ENCODE measurements around the gene GALNT12. TPM values are rescaled to one million over a fixed set of nuclear protein-coding genes. Genes with fewer than 3 reads are reported as not detected.

GALNT12 gene
- polyA plus RNA-seq, 1 donor (not counting 4 experiments of a cell fraction or from before 2014, with no cell fraction given), result 1.8 TPM

DNA sequence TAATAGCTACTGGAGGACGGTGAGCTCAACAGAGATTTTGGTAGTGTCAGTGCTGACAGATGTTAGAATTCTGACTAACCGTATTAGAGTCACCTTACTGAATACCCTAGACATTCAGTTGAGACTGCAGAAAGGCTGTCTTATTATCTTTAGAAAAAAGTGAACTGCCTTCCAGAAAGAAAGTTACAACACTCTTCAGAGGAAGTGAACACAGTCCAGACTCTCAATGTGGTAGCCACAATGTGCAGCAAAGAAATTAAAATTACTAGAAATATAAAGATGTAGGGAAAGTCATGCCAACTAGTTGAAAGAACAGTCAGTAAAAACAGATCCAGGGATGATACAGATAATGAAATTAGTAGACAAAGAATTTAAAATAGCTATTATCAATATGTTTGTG lies 89.2 kb downstream of the GALNT12 start:
- no peak overlapping the region for H3K27ac ChIP-seq (ENCODE audit: control insufficient read depth, insufficient read depth, low read length)
- TF ChIP-seq EZH2 (IDR thresholded peaks at IDR 0.05; ENCODE audit: low read length), result no peak
- TF ChIP-seq, protein P1, sequence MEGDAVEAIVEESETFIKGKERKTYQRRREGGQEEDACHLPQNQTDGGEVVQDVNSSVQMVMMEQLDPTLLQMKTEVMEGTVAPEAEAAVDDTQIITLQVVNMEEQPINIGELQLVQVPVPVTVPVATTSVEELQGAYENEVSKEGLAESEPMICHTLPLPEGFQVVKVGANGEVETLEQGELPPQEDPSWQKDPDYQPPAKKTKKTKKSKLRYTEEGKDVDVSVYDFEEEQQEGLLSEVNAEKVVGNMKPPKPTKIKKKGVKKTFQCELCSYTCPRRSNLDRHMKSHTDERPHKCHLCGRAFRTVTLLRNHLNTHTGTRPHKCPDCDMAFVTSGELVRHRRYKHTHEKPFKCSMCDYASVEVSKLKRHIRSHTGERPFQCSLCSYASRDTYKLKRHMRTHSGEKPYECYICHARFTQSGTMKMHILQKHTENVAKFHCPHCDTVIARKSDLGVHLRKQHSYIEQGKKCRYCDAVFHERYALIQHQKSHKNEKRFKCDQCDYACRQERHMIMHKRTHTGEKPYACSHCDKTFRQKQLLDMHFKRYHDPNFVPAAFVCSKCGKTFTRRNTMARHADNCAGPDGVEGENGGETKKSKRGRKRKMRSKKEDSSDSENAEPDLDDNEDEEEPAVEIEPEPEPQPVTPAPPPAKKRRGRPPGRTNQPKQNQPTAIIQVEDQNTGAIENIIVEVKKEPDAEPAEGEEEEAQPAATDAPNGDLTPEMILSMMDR (optimal IDR thresholded peaks at IDR 0.05 in 1 of 3, IDR thresholded peaks at IDR 0.05 in 1 of 3, conservative IDR thresholded peaks at IDR 0.05 in 1 of 3; ENCODE audit: extremely low read depth in 1 of 3, insufficient read depth in 2 of 3, low read length in 3 of 3), result no peak
- no peaks in the 10 kb centered on the region for H3K79me2 ChIP-seq (ENCODE audit: control insufficient read depth, insufficient read depth, low read length)
- no peaks in the 10 kb centered on the region for H4K20me1 ChIP-seq (ENCODE audit: control insufficient read depth, extremely low read depth, insufficient read depth, low read length)
- H3K9me3 ChIP-seq (ENCODE audit: control insufficient read depth, low read depth, low read length), result no peaks in the 10 kb centered on the region
- H3K36me3 ChIP-seq (ENCODE audit: control insufficient read depth in 2 of 2, extremely low read depth in 1 of 2, insufficient read depth in 2 of 2, low read length in 2 of 2), result no peaks in the 10 kb centered on the region
- no peaks in the 10 kb centered on the region for H3K9me1 ChIP-seq (ENCODE audit: control insufficient read depth, extremely low read depth, insufficient read depth, low read length)
- no peak overlapping the region for H3K4me3 ChIP-seq (ENCODE audit: control insufficient read depth in 2 of 3, extremely low read depth in 1 of 3, insufficient read depth in 2 of 3, low read depth in 1 of 3, low read length in 3 of 3)
- no peaks in the 10 kb centered on the region for H3K4me1 ChIP-seq (ENCODE audit: control insufficient read depth, extremely low read depth, insufficient read depth, low read length)
- no peak overlapping the region for H2AFZ ChIP-seq (ENCODE audit: control insufficient read depth, low read length)
- dilution Hi-C loops (cut with MboI; ENCODE audit: extremely low pct_ligation_motif_present, low sequenced_read_pairs), result no loop called here
- H3K27me3 ChIP-seq (ENCODE audit: control insufficient read depth, extremely low read depth, insufficient read depth, low read length), result no peaks in the 10 kb centered on the region
- FAIRE-seq (no peak), DNase-seq (ENCODE audit: low read depth, low spot score) (no peak)
- no peak overlapping the region for H3K4me2 ChIP-seq (ENCODE audit: control insufficient read depth, extremely low read depth, insufficient read depth, low read depth, low read length)
- no peak overlapping the region for H3K9ac ChIP-seq (ENCODE audit: control insufficient read depth, extremely low read depth, insufficient read depth, low read length)

DNA sequence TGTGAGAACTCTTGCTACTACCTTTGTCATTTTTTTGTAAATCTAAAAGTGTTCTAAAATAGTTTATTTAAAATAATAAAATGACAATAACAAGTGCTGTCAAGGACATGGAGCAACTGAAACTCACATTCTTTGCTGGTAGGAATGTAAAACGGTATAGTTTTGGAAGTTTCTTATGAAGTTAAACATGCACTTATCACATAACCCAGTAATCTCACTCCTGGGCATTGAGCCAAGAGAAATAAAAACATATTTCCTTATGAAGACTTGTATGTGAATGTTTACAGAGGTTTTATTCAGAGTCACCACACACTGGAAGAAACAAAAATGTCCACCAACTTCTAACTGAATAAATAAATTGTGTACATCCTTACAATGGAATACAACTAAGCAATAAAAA lies 90.3 kb downstream of the GALNT12 start:
- no peak for TF ChIP-seq EZH2 (IDR thresholded peaks at IDR 0.05; ENCODE audit: low read length)
- TF ChIP-seq, protein P1 (optimal IDR thresholded peaks at IDR 0.05 in 1 of 3, IDR thresholded peaks at IDR 0.05 in 1 of 3, conservative IDR thresholded peaks at IDR 0.05 in 1 of 3; ENCODE audit: extremely low read depth in 1 of 3, insufficient read depth in 2 of 3, low read length in 3 of 3), result no peak
- no peaks in the 10 kb centered on the region for H3K9me1 ChIP-seq (ENCODE audit: control insufficient read depth, extremely low read depth, insufficient read depth, low read length)
- H4K20me1 ChIP-seq (ENCODE audit: control insufficient read depth, extremely low read depth, insufficient read depth, low read length), result no peaks in the 10 kb centered on the region
- H3K9ac ChIP-seq (ENCODE audit: control insufficient read depth, extremely low read depth, insufficient read depth, low read length), result no peak overlapping the region
- H3K4me2 ChIP-seq (ENCODE audit: control insufficient read depth, extremely low read depth, insufficient read depth, low read depth, low read length), result no peak overlapping the region
- dilution Hi-C loops (cut with MboI; ENCODE audit: extremely low pct_ligation_motif_present, low sequenced_read_pairs), result no loop called here
- H3K36me3 ChIP-seq (ENCODE audit: control insufficient read depth in 2 of 2, extremely low read depth in 1 of 2, insufficient read depth in 2 of 2, low read length in 2 of 2), result no peaks in the 10 kb centered on the region
- H3K79me2 ChIP-seq (ENCODE audit: control insufficient read depth, insufficient read depth, low read length), result no peaks in the 10 kb centered on the region
- no peak for FAIRE-seq
- no peaks in the 10 kb centered on the region for H3K4me1 ChIP-seq (ENCODE audit: control insufficient read depth, extremely low read depth, insufficient read depth, low read length)
- H3K4me3 ChIP-seq (ENCODE audit: control insufficient read depth in 2 of 3, extremely low read depth in 1 of 3, insufficient read depth in 2 of 3, low read depth in 1 of 3, low read length in 3 of 3), result no peak overlapping the region
- H3K27me3 ChIP-seq (ENCODE audit: control insufficient read depth, extremely low read depth, insufficient read depth, low read length), result no peaks in the 10 kb centered on the region
- no peak overlapping the region for H2AFZ ChIP-seq (ENCODE audit: control insufficient read depth, low read length)
- DNase-seq (ENCODE audit: low read depth, low spot score), result no peak
- no peaks in the 10 kb centered on the region for H3K9me3 ChIP-seq (ENCODE audit: control insufficient read depth, low read depth, low read length)
- H3K27ac ChIP-seq (ENCODE audit: control insufficient read depth, insufficient read depth, low read length), result no peak overlapping the region
